ENCODE results near the gene TRAF2. TPM values are rescaled to one million over a fixed set of nuclear protein-coding genes. Genes with fewer than 3 reads are reported as not detected.

TRAF2 gene
- total RNA-seq, 1 experiment from 2014 or later, result 48.6 TPM

DNA sequence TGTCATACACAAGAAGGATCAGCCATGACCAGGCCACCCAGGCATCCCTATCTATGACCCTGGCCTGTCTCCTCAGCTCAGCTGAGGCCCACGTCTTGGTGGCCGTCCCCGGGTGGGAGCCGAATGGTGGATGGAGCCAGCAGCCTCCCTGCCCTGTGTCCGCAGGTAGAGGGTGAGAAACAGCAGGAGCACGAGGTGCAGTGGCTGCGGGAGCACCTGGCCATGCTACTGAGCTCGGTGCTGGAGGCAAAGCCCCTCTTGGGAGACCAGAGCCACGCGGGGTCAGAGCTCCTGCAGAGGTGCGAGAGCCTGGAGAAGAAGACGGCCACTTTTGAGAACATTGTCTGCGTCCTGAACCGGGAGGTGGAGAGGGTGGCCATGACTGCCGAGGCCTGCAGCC lies 33.8 kb downstream of the TRAF2 start:
- DNase-seq, result no peak

DNA sequence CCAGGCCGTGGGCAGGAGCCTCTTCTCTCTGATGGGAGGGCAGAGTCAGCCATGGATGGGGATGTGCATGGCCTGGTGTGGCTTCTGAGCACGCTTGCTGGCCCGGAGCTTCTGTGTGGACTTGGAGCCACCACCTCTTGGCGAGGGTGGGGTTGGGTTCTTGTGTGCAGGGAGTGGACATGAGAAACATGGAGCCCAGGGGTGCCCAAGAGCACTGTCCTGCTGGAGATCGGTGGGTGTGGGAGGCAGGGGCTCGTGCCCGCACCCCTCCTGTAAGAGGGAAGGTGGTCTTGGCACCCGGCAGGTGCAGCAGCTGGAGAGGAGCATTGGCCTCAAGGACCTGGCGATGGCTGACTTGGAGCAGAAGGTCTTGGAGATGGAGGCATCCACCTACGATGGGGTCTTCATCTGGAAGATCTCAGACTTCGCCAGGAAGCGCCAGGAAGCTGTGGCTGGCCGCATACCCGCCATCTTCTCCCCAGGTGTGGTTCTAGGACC lies 34.5 kb downstream of the TRAF2 start:
- peaks cover 30% of the 10 kb centered on the region for H3K36me3 ChIP-seq (replicated peaks; ENCODE audit: control insufficient read depth, insufficient read depth, low read length)
- no peak for DNase-seq
- H3K27me3 ChIP-seq (ENCODE audit: control insufficient read depth, insufficient read depth, low read length), result no peaks in the 10 kb centered on the region
- H3K4me3 ChIP-seq (ENCODE audit: insufficient read depth, low read depth, low read length), result no peak overlapping the region

More for the DNA sequence above, 33.8 kb downstream of the TRAF2 start:
- peaks cover 36% of the 10 kb centered on the region for H3K36me3 ChIP-seq (replicated peaks; ENCODE audit: control insufficient read depth, insufficient read depth, low read length)
- no peak overlapping the region for H3K4me3 ChIP-seq (ENCODE audit: insufficient read depth, low read depth, low read length)
- no peaks in the 10 kb centered on the region for H3K27me3 ChIP-seq (ENCODE audit: control insufficient read depth, insufficient read depth, low read length)

DNA sequence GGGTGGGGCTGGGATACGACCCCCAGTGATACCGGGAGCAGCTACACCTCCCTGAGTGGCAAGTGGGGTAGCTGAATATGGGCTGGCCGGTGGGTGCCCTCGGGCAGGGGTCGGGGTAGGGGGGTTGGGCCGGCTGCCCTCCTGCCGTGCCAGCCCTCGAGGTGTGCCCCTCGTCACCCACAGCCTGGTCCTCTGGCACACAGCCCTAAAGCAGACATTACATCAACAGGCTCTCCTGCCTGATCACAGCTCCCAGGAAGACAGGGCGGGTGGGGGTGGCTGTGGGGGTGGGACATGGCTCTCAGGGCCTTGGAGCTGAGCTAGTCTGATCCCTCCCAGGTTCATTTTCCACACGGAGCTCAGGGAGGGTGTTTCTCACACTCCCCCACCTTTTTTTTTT lies 35.0 kb downstream of the TRAF2 start:
- Histone ChIP-seq H3K27me3 (ENCODE audit: control insufficient read depth, insufficient read depth, low read length) (no peaks in the 10 kb centered on the region), H3K4me3 (ENCODE audit: insufficient read depth, low read depth, low read length) (no peak overlapping the region), H3K36me3 (replicated peaks; ENCODE audit: control insufficient read depth, insufficient read depth, low read length) (peaks cover 28% of the 10 kb centered on the region)
- no peak for DNase-seq

DNA sequence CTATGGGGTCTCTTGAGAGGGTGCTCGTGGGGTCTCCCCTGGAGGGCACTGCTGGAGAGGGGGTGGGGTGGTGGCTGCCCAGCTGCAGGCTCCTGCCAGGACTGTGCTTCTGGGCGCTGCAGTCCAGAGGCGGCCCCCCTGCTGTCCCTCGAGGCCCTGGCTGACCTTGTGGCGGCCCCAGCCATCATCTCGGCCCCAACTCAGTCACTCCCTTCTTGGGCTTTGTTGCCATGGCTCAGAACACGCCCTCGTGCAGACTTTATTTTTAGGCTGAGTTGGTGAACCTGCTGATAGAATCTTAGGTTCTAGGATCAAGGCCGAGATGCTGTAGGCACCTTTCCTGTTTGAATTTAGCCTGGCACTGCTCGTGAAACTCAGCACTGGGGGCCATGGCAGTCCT lies 35.4 kb downstream of the TRAF2 start:
- DNase-seq, result no peak
- no peak overlapping the region for H3K4me3 ChIP-seq (ENCODE audit: insufficient read depth, low read depth, low read length)
- H3K36me3 ChIP-seq (replicated peaks; ENCODE audit: control insufficient read depth, insufficient read depth, low read length), result peaks cover 26% of the 10 kb centered on the region
- H3K27me3 ChIP-seq (ENCODE audit: control insufficient read depth, insufficient read depth, low read length), result no peaks in the 10 kb centered on the region

DNA sequence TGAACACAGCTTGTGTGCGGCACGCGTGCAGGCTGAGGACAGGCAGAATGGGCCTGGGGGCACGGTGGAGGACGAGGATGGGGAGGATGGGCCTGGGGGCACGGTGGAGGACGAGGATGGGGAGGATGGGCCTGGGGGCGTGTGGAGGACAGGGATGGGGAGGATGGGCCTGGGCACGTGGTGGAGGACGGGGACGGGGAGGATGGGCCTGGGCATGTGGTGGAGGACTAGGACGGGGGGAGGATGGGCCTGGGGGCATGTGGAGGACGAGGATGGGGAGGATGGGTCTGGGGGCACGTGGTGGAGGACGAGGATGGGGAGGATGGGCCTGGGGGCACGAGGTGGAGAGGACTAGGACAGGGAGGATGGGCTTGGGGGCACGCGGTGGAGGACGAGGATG lies 36.2 kb downstream of the TRAF2 start:
- H3K36me3 ChIP-seq (replicated peaks; ENCODE audit: control insufficient read depth, insufficient read depth, low read length), result peaks cover 30% of the 10 kb centered on the region
- no peak for DNase-seq
- H3K27me3 ChIP-seq (ENCODE audit: control insufficient read depth, insufficient read depth, low read length), result no peaks in the 10 kb centered on the region
- H3K4me3 ChIP-seq (ENCODE audit: insufficient read depth, low read depth, low read length), result no peak overlapping the region

DNA sequence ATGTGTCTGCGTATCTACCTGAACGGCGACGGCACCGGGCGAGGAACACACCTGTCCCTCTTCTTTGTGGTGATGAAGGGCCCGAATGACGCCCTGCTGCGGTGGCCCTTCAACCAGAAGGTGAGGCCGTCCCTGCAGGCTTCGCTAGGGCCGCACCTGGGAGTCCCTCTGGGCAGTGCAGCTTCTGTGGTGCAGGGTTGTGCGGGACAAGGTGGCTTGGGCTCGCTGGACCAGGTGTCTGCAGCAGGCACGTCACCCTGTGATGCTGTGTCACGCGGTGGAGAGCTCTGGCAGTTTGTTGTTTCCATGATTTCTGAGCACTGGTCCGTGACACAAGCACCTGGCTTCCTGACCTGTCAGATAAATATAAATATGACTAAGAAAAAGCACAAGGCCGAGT lies 37.6 kb downstream of the TRAF2 start:
- no peak for DNase-seq
- Histone ChIP-seq H3K4me3 (ENCODE audit: insufficient read depth, low read depth, low read length) (no peak overlapping the region), H3K36me3 (replicated peaks; ENCODE audit: control insufficient read depth, insufficient read depth, low read length) (peaks cover 28% of the 10 kb centered on the region), H3K27me3 (ENCODE audit: control insufficient read depth, insufficient read depth, low read length) (no peaks in the 10 kb centered on the region)

DNA sequence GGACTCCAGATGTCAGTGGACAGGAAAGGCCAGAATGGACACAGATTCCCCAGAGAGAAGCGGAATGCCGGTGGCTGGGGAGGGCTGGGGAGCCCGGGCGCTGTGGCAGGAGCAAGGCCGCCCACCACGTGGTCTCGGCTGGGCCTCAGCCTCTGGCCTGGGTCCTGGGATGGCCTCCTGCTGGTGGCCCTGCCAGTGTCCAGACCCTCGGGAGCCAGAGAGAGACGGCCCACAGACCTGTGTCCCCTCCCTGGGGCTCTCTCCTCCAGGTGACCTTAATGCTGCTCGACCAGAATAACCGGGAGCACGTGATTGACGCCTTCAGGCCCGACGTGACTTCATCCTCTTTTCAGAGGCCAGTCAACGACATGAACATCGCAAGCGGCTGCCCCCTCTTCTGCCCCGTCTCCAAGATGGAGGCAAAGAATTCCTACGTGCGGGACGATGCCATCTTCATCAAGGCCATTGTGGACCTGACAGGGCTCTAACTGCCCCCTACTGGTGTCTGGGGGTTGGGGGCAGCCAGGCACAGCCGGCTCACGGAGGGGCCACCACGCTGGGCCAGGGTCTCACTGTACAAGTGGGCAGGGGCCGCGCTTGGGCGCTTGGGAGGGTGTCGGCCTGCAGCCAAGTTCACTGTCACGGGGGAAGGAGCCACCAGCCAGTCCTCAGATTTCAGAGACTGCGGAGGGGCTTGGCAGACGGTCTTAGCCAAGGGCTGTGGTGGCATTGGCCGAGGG lies 39.3 kb downstream of the TRAF2 start:
- Histone ChIP-seq H3K36me3 (replicated peaks; ENCODE audit: control insufficient read depth, insufficient read depth, low read length) (peaks cover 20% of the 10 kb centered on the region), H3K27me3 (ENCODE audit: control insufficient read depth, insufficient read depth, low read length) (no peaks in the 10 kb centered on the region), H3K4me3 (ENCODE audit: insufficient read depth, low read depth, low read length) (no peak overlapping the region)
- no peak for DNase-seq

DNA sequence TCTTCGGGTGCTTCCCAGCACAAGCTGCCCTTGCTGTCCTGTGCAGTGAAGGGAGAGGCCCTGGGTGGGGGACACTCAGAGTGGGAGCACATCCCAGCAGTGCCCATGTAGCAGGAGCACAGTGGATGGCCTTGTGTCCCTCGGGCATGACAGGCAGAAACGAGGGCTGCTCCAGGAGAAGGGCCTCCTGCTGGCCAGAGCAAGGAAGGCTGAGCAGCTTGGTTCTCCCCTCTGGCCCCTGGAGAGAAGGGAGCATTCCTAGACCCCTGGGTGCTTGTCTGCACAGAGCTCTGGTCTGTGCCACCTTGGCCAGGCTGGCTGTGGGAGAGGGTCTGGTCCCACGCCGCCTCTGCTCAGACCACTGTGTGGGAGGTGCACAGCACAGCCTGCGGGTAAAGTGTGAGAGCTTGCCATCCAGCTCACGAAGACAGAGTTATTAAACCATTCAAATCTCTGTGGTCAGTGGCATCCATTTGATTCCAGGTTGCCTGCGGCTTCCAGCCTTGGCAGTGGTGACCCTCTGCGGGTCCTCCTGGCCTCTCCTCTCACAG lies 39.9 kb downstream of the TRAF2 start:
- DNase-seq, result no peak
- H3K27me3 ChIP-seq (ENCODE audit: control insufficient read depth, insufficient read depth, low read length), result no peaks in the 10 kb centered on the region
- peaks cover 15% of the 10 kb centered on the region for H3K36me3 ChIP-seq (replicated peaks; ENCODE audit: control insufficient read depth, insufficient read depth, low read length)
- H3K4me3 ChIP-seq (ENCODE audit: insufficient read depth, low read depth, low read length), result no peak overlapping the region

DNA sequence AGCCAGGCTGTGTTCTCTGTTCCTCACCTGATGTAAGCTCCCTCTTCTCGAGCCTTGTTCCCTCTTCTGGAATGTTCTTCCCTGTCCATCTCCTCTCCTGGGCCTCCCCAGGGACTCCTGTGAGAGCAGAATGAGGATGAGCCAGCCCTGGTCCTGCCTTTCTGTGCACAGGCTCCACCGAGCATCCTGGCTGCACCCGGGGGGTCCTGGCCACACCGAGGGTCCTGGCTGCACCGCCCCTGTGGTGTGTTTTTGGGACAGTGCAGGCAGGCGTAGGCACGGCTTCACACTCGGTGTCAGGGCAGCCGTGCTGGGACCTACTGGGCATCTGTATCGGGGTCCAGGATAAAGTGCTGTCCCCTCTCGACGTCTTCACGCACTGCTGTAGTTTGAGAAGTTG lies 40.4 kb downstream of the TRAF2 start:
- Histone ChIP-seq H3K36me3 (replicated peaks; ENCODE audit: control insufficient read depth, insufficient read depth, low read length) (peaks cover 15% of the 10 kb centered on the region), H3K27me3 (ENCODE audit: control insufficient read depth, insufficient read depth, low read length) (no peaks in the 10 kb centered on the region), H3K4me3 (ENCODE audit: insufficient read depth, low read depth, low read length) (no peak overlapping the region)
- no peak for DNase-seq

DNA sequence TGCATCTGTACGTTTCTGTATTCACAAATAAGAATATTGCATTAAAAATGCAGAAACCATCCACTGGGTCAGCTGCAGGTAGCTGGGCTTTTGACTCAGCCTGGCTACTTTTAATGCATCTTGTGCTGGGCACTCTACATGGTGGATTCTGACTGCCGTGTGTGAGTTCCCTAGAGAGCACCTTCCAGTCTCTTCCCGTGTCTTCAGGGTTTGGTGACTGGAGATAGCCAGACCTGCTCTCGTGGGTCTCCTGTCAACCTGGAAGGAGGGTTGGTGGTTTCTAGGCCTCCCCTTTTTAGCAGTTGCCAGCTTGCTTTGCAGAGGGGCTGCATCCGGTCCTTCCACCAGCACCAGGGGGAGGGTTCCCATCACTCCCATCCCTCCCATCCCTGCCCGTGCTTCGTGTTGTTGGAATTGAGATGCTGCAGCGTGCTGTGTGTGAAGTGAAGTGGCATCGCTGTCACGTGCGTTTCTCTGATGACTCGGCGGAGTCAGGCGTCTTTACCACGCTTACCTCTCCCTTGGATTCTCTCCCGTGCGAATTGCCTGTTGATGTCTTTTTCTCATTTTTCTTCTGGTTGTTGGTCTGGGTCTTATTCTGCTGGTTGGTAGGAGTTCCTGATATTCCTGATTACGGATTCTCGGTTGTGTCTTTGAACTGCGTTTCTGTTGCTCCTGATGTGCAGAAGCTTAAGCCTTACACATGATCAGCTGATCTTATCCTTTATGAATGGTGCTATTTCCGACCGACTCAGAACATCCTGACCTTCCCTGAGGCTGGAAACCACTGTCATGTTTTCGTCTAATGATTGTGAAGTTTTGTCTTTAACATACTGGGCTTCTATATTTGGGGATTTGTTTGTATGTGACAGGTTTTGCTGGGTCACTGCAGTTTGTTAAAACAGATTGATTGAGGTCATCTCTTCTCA lies 41.3 kb downstream of the TRAF2 start:
- Histone ChIP-seq H3K4me3 (ENCODE audit: insufficient read depth, low read depth, low read length) (no peak overlapping the region), H3K36me3 (replicated peaks; ENCODE audit: control insufficient read depth, insufficient read depth, low read length) (peaks cover 15% of the 10 kb centered on the region), H3K27me3 (ENCODE audit: control insufficient read depth, insufficient read depth, low read length) (no peaks in the 10 kb centered on the region)
- DNase-seq, result no peak

DNA sequence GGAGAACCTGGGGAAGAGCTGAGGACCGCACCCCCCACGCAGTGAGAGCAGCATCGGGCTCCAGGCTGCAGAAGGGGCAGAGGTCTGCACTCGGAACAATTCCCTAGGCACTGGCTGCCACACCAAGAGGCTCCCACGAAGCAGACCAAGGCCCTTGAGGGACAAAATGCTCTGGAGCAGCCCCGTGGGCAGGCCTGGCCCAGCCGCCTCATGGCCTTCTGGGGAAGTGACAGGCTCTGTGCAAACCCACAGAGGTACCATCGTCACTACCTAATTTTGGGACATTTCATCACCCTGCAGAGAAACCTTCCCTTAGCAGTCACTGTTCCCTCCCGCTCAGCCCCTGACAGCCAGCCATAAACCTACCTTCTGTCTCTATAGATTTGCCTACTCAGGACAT lies 42.3 kb downstream of the TRAF2 start:
- Histone ChIP-seq H3K36me3 (replicated peaks; ENCODE audit: control insufficient read depth, insufficient read depth, low read length) (peaks cover 12% of the 10 kb centered on the region), H3K27me3 (ENCODE audit: control insufficient read depth, insufficient read depth, low read length) (no peaks in the 10 kb centered on the region), H3K4me3 (ENCODE audit: insufficient read depth, low read depth, low read length) (no peak overlapping the region)
- no peak for DNase-seq

DNA sequence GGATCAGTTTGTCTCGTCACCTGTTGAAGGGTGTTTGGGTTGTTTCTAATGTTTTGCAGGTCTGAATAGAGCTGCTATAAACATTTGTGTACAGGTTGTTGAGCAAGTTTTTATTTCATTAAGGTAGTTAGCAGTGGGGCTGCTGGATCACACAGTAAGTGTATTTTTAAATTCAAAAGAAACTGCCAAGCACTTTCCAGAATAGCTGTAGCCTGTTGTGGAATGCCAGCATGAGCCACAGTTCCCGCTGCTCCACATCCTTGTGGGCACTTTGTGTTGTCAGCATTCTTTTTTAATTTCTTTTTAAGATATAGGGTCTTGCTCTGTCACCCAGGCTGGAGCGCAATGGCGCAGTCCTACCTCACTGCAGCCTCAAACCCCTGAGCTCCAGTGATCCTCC lies 43.7 kb downstream of the TRAF2 start:
- no peaks in the 10 kb centered on the region for H3K27me3 ChIP-seq (ENCODE audit: control insufficient read depth, insufficient read depth, low read length)
- DNase-seq, result no peak
- no peak overlapping the region for H3K4me3 ChIP-seq (ENCODE audit: insufficient read depth, low read depth, low read length)
- H3K36me3 ChIP-seq (replicated peaks; ENCODE audit: control insufficient read depth, insufficient read depth, low read length), result peaks cover 8% of the 10 kb centered on the region

DNA sequence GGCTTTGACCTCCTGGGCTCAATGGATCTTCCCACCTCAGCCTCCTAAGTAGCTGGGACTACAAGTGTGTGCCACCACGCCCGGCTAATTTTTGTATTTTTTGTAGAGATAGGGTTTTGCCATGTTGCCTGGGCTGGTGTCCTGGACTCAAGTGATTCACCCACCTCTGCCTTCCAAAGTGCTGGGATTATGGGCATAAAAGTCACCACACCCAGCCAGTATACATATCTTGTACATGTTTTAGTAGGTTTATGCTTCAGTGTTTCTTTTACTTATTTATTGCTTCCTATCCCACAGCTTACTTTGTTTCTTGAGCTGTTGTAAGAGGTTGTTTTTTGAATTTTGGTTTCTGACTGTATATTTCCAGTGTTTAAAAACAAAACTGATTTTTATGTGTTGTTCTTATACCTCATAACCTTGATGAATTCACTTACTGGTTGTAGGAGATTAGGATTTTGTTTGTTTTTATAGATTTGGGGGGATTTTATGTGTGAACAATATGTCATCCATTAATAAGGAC lies 45.4 kb downstream of the TRAF2 start:
- H3K27me3 ChIP-seq (ENCODE audit: control insufficient read depth, insufficient read depth, low read length), result no peaks in the 10 kb centered on the region
- H3K4me3 ChIP-seq (ENCODE audit: insufficient read depth, low read depth, low read length), result no peak overlapping the region
- peaks cover 5% of the 10 kb centered on the region for H3K36me3 ChIP-seq (replicated peaks; ENCODE audit: control insufficient read depth, insufficient read depth, low read length)
- no peak for DNase-seq

DNA sequence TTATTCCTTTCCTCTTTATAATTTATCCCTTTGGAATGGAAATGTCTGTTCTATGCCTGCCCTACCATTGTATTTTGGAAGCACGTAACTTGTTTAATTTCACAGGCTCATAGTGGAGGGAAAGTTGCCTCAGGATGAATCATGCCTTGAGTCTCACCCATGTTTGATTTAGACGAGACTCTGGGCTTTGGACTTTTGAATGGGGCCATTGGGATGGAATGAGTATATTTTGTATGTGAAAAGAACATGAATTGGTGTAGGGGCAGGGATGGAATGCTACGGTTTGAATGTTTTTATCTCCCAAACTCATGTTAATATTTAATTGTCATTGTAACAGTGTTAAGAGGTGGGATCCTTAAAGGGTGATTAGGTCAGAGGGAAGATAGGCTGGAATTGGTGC lies 48.0 kb downstream of the TRAF2 start:
- H3K27me3 ChIP-seq (ENCODE audit: control insufficient read depth, insufficient read depth, low read length), result no peaks in the 10 kb centered on the region
- DNase-seq, result no peak
- no peak overlapping the region for H3K4me3 ChIP-seq (ENCODE audit: insufficient read depth, low read depth, low read length)
- H3K36me3 ChIP-seq (replicated peaks; ENCODE audit: control insufficient read depth, insufficient read depth, low read length), result no peaks in the 10 kb centered on the region; the same call in none of the 2 replicates

All from H7 (cell line).